Measurements from ENCODE around the gene FAM53B.
"Not testable (repeated sequence)": the region's sequence is repeated elsewhere in the genome, so short reads cannot be mapped to it uniquely, and the experiment has no call there.

The FAM53B gene

DNA sequence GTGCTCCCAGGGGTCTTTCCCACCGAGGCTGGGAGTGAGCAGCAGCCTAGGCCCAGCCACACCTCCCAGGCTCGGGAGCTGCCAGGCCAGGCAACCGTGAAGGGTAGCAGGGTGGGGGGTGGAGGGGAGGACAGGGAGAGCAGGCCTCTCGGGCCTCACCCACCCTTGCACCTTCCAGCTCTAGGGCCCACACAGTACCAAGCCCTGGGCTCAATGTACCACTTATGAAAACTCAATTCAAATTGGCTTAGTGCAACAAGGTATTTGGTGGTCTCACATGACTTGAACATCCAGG is 127.4 kb downstream of the FAM53B start:
- DNase-seq (ENCODE audit: insufficient read length), result no peak
- TF ChIP-seq TAF1 (IDR thresholded peaks at IDR 0.05; ENCODE audit: borderline replicate concordance, low read depth, low read length) (no peak), POLR2AphosphoS5 (IDR thresholded peaks at IDR 0.05; ENCODE audit: low read depth, low read length) (no peak), POLR2A (IDR thresholded peaks at IDR 0.05; ENCODE audit: low read depth, low read length) (no peak)
- no peak for FAIRE-seq

- DNase-seq (ENCODE audit: insufficient read length) (no peak), FAIRE-seq (no peak)
- TF ChIP-seq TAF1 (IDR thresholded peaks at IDR 0.05; ENCODE audit: borderline replicate concordance, low read depth, low read length) (no peak), POLR2A (IDR thresholded peaks at IDR 0.05; ENCODE audit: low read depth, low read length) (no peak), POLR2AphosphoS5 (IDR thresholded peaks at IDR 0.05; ENCODE audit: low read depth, low read length) (no peak)
Observed at GRCh38 chr10:124616040-124616835, 127.9 kb downstream of the FAM53B start.

- no peak for TF ChIP-seq POLR2AphosphoS5 (IDR thresholded peaks at IDR 0.05; ENCODE audit: low read depth, low read length)
- no peak for TF ChIP-seq POLR2A (IDR thresholded peaks at IDR 0.05; ENCODE audit: low read depth, low read length)
- TF ChIP-seq TAF1 (IDR thresholded peaks at IDR 0.05; ENCODE audit: borderline replicate concordance, low read depth, low read length), result no peak
- DNase-seq (ENCODE audit: insufficient read length), result no peak
- no peak for FAIRE-seq
Observed at GRCh38 chr10:124615259-124615658, 128.9 kb downstream of the FAM53B start.

- FAIRE-seq, result peak; percentile 91
- DNase-seq (ENCODE audit: insufficient read length), result no peak
- no peak for TF ChIP-seq TAF1 (IDR thresholded peaks at IDR 0.05; ENCODE audit: borderline replicate concordance, low read depth, low read length)
- no peak for TF ChIP-seq POLR2AphosphoS5 (IDR thresholded peaks at IDR 0.05; ENCODE audit: low read depth, low read length)
- TF ChIP-seq POLR2A (IDR thresholded peaks at IDR 0.05; ENCODE audit: low read depth, low read length), result no peak
Observed at GRCh38 chr10:124614003-124614659, 130.0 kb downstream of the FAM53B start.

GRCh38 chr10:124612611-124613498 is 131.3 kb downstream of the FAM53B start:
- DNase-seq (ENCODE audit: insufficient read length) (no peak), FAIRE-seq (no peak)
- TF ChIP-seq POLR2A (IDR thresholded peaks at IDR 0.05; ENCODE audit: low read depth, low read length) (no peak), TAF1 (IDR thresholded peaks at IDR 0.05; ENCODE audit: borderline replicate concordance, low read depth, low read length) (no peak), POLR2AphosphoS5 (IDR thresholded peaks at IDR 0.05; ENCODE audit: low read depth, low read length) (no peak)

GRCh38 chr10:124611738-124612137 is 132.4 kb downstream of the FAM53B start:
- DNase-seq (ENCODE audit: insufficient read length), result no peak
- FAIRE-seq, result no peak

DNA sequence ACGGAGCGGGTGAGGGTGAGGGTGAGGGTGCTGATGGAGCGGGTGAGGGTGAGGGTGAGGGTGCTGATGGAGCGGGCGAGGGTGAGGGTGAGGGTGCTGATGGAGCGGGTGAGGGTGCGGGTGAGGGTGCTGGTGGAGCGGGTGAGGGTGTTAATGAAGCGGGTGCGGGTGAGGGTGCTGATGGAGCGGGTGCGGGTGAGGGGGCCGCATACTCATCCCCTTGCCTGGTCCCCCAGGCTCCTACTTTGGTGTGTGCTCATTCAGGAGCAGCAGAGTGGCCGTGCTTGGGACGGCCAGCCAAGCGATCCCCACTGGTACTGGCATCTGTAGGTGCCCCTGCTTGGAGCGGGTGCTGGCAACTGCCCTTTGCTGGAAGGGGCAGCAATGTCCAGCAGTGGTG is 133.3 kb downstream of the FAM53B start:
- not testable (repeated sequence) for FAIRE-seq; DNase-seq (ENCODE audit: insufficient read length)

More at GRCh38 chr10:124611738-124612137, 132.4 kb downstream of the FAM53B start:
- TF ChIP-seq POLR2A (IDR thresholded peaks at IDR 0.05; ENCODE audit: low read depth, low read length) (no peak), POLR2AphosphoS5 (IDR thresholded peaks at IDR 0.05; ENCODE audit: low read depth, low read length) (no peak), TAF1 (IDR thresholded peaks at IDR 0.05; ENCODE audit: borderline replicate concordance, low read depth, low read length) (no peak)

GRCh38 chr10:124610186-124610585 is 134.0 kb downstream of the FAM53B start:
- not testable (repeated sequence) for FAIRE-seq; DNase-seq (ENCODE audit: insufficient read length)

DNA sequence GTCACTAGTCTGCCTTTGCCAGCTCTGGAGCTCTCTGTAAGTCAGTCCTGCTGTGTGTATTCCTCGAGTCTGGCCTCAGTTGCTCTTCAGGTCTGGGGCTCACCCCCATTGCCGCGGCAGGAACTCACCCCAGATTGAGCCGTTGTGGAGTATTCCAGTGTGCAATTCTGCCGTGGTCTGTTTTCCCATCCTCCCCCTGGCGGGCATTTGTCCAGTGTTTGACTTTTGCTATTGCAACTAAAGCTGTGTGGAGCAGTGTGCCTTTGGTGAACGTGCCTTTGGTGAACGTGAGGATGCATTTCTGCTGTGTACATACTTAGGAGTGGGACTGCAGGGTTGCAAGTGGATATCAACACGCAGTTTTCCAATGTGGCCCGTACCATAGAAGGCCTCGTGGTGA is 134.5 kb downstream of the FAM53B start:
- no peak for DNase-seq (ENCODE audit: insufficient read length)
- no peak for TF ChIP-seq POLR2AphosphoS5 (IDR thresholded peaks at IDR 0.05; ENCODE audit: low read depth, low read length)
- no peak for TF ChIP-seq POLR2A (IDR thresholded peaks at IDR 0.05; ENCODE audit: low read depth, low read length)
- no peak for TF ChIP-seq TAF1 (IDR thresholded peaks at IDR 0.05; ENCODE audit: borderline replicate concordance, low read depth, low read length)
- no peak for FAIRE-seq

DNA sequence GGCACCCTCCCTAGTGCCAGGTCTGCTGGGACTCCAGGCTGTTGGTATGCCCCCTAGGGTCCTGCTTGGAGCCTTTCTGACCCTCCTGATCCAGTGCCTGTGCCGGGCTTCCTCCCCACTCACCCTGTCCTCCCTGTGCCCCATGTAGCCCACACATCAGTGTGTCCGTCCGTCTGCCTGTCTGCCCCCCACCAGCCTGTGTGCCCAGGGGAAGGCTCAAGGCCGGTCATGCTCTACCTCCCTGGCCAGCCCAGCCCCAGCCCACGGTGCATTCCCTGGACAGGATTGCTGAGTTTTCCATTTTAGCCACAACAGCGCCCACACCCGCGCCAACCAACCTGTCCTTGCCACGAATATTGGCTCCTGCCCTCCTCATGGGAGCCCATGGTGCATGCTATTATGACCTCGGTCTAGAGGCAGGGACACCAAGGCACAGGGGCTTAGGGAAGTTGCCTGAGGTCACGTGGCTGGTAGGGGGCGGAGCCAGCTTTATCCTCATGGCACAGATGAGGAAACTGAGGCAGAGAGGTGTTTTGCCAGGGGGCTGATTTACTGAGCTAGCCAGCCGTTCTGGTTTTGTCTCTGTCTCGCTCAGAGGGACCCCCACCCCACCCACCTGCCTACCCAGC is 136.0 kb downstream of the FAM53B start:
- no peak for FAIRE-seq
- TF ChIP-seq TAF1 (IDR thresholded peaks at IDR 0.05; ENCODE audit: borderline replicate concordance, low read depth, low read length) (no peak), POLR2AphosphoS5 (IDR thresholded peaks at IDR 0.05; ENCODE audit: low read depth, low read length) (no peak), POLR2A (IDR thresholded peaks at IDR 0.05; ENCODE audit: low read depth, low read length) (no peak)

DNA sequence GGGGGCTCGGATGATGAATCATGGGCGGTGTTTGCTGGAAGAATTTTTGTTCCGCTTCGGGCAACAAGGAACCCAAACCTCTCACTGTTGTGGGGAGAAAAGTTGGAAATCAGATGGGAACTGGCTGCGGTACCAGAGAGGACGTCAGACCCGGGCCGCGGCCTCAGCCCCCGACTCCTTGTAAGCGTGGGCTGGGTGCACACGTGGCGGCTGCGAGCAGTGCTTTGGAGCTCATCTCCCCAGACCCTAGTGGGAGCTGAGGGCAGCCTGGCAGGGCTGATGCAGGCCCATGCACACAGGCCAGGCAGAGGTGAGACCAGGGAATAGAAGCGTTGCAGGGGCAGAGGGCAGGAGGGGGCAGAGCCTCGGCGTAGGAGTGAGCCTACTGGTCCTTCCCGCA is 136.5 kb downstream of the FAM53B start:
- TF ChIP-seq TAF1 (IDR thresholded peaks at IDR 0.05; ENCODE audit: borderline replicate concordance, low read depth, low read length) (no peak), POLR2AphosphoS5 (IDR thresholded peaks at IDR 0.05; ENCODE audit: low read depth, low read length) (no peak), POLR2A (IDR thresholded peaks at IDR 0.05; ENCODE audit: low read depth, low read length) (no peak)
- FAIRE-seq (no peak), DNase-seq (ENCODE audit: insufficient read length) (no peak)

More for the DNA sequence above, 136.0 kb downstream of the FAM53B start:
- no peak for DNase-seq (ENCODE audit: insufficient read length)

Data from GM12892 (cell line).